Parathyroid adenoma (tissue), 2 donors: ENCODE measurements around the gene ADAT3.

Experiments
- H2AFZ ChIP-seq: fragments of 300-600 bp; sonication (generic); one replicate; pipeline ENCODE4 v1.7.0; 2017; ENCODE audit warnings: antibody characterized with exemption, mild to moderate bottlenecking
- H3K27ac ChIP-seq: fragments of 300-600 bp; sonication (generic); one replicate; pipeline ENCODE4 v1.7.0; 2017
- H3K27me3 ChIP-seq: fragments of 300-600 bp; sonication (generic); one replicate; pipeline ENCODE4 v1.7.0; 2017; ENCODE audit warnings: low read length; ENCODE audit not compliant: control insufficient read depth, insufficient read depth
- H3K36me3 ChIP-seq: fragments of 300-600 bp; sonication (generic); one replicate; pipeline ENCODE4 v1.7.0; 2017; ENCODE audit warnings: low read length; ENCODE audit not compliant: control insufficient read depth, insufficient read depth
- H3K4me1 ChIP-seq: fragments of 300-600 bp; sonication (generic); one replicate; pipeline ENCODE4 v1.7.0; 2017; ENCODE audit warnings: control low read depth
- H3K4me2 ChIP-seq: fragments of 300-600 bp; sonication (generic); one replicate; pipeline ENCODE4 v1.7.0; 2017; ENCODE audit warnings: low read length
- H3K4me3 ChIP-seq: fragments of 300-600 bp; sonication (generic); one replicate; pipeline ENCODE4 v1.7.0; 2017; ENCODE audit warnings: low read depth, low read length
- H3K79me2 ChIP-seq: fragments of 300-600 bp; sonication (generic); one replicate; pipeline ENCODE4 v1.7.0; 2017; ENCODE audit warnings: control low read depth
- H3K9ac ChIP-seq: fragments of 300-600 bp; sonication (generic); one replicate; pipeline ENCODE4 v1.7.0; 2017; ENCODE audit warnings: mild to moderate bottlenecking
- H3K9me3 ChIP-seq: fragments of 300-600 bp; sonication (generic); one replicate; pipeline ENCODE4 v1.7.0; 2017; ENCODE audit warnings: low read length; ENCODE audit not compliant: control insufficient read depth
- TF ChIP-seq, protein P1 (sequence below): fragments of 300-600 bp; sonication (generic); IDR thresholded peaks from one replicate; pipeline ENCODE4 v1.7.0; 2017; ENCODE audit warnings: antibody characterized with exemption, mild to moderate bottlenecking
- donor health status: primary hyperparathyroidism.

ADAT3 gene

DNA sequence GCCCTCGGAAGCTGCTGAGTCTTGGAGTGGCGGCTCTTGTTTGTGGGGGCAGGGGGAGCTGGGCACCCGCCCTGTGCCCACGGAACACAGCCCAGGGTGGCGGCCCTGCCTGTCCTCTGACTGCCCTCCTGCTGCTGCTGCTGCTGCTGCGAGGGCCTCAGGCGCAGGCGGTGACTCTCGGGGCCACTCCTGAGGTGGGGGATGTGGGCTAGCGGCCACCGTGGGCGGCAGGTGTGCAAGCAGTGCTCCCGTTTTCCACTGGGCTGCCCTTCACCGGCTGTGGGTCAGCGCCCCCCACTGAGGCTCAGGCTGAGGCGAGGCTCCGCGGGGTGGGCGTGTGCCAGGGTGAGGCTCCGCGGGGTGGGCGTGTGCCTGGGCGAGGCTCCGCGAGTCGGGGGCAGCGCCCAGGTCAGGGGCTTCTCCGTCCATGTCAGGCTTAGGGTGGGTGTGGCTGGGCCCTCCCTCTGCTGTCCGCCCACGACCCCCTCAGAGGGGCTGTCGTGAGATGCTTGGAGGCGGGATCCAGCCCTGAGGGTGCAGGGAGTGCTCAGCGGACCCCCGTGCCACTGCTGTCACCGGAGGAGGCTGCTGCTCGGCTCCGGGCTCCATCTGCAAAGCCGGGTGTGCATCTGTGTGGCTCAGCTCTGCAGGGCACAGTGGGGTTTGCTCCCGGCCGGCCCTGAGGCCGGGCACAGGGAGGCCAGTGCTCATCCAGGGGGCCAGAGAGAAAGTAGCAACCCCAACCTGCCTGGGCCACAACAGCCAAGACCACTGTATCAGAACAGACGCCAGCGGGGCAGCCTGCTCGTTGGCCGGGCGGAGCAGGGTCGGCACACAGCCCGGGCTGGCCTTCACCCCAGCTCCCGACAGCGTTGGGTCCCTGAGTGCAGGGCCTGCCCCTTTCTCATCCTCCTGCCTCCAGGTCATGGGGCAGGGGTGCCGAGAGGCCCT, 50.2 kb downstream of the ADAT3 start:
- Histone ChIP-seq H3K4me2 (no peak overlapping the region), H3K9me3 (no peaks in the 10 kb centered on the region), H3K9ac (no peak overlapping the region), H3K4me3 (no peak overlapping the region), H2AFZ (no peak overlapping the region), H3K4me1 (no peaks in the 10 kb centered on the region), H3K27ac (no peak overlapping the region), H3K27me3 (no peaks in the 10 kb centered on the region), H3K36me3 (no peaks in the 10 kb centered on the region), H3K79me2 (peaks cover 64% of the 10 kb centered on the region)
- TF ChIP-seq, protein P1, sequence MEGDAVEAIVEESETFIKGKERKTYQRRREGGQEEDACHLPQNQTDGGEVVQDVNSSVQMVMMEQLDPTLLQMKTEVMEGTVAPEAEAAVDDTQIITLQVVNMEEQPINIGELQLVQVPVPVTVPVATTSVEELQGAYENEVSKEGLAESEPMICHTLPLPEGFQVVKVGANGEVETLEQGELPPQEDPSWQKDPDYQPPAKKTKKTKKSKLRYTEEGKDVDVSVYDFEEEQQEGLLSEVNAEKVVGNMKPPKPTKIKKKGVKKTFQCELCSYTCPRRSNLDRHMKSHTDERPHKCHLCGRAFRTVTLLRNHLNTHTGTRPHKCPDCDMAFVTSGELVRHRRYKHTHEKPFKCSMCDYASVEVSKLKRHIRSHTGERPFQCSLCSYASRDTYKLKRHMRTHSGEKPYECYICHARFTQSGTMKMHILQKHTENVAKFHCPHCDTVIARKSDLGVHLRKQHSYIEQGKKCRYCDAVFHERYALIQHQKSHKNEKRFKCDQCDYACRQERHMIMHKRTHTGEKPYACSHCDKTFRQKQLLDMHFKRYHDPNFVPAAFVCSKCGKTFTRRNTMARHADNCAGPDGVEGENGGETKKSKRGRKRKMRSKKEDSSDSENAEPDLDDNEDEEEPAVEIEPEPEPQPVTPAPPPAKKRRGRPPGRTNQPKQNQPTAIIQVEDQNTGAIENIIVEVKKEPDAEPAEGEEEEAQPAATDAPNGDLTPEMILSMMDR = no peak

- Histone ChIP-seq H3K4me2 (no peak overlapping the region), H3K9ac (no peak overlapping the region), H3K79me2 (peaks cover 60% of the 10 kb centered on the region), H2AFZ (no peak overlapping the region), H3K4me3 (no peak overlapping the region), H3K27ac (no peak overlapping the region), H3K36me3 (no peaks in the 10 kb centered on the region), H3K9me3 (no peaks in the 10 kb centered on the region), H3K4me1 (no peaks in the 10 kb centered on the region), H3K27me3 (no peaks in the 10 kb centered on the region)
- TF ChIP-seq, protein P1 = no peak
Observed at GRCh38 chr19:1956122-1956494, 50.9 kb downstream of the ADAT3 start.

- TF ChIP-seq, protein P1 = no peak
- H2AFZ ChIP-seq = no peak overlapping the region
- no peaks in the 10 kb centered on the region for H3K4me1 ChIP-seq
- H3K79me2 ChIP-seq = peaks cover 56% of the 10 kb centered on the region
- no peak overlapping the region for H3K27ac ChIP-seq
- H3K36me3 ChIP-seq = no peaks in the 10 kb centered on the region
- no peaks in the 10 kb centered on the region for H3K9me3 ChIP-seq
- H3K4me3 ChIP-seq = no peak overlapping the region
- no peaks in the 10 kb centered on the region for H3K27me3 ChIP-seq
- no peak overlapping the region for H3K4me2 ChIP-seq
- no peak overlapping the region for H3K9ac ChIP-seq
Observed at GRCh38 chr19:1956868-1957492, 51.8 kb downstream of the ADAT3 start.

- Histone ChIP-seq H3K4me1 (no peaks in the 10 kb centered on the region), H3K27ac (no peak overlapping the region), H3K4me2 (no peak overlapping the region), H2AFZ (no peak overlapping the region), H3K9me3 (no peaks in the 10 kb centered on the region), H3K4me3 (no peak overlapping the region), H3K36me3 (no peaks in the 10 kb centered on the region), H3K79me2 (peaks cover 52% of the 10 kb centered on the region), H3K27me3 (no peaks in the 10 kb centered on the region), H3K9ac (no peak overlapping the region)
- TF ChIP-seq, protein P1 = no peak
Observed at GRCh38 chr19:1957562-1958248, 52.5 kb downstream of the ADAT3 start.
